ENCODE data around the gene OR5A2. TPM values are rescaled to one million over a fixed set of nuclear protein-coding genes. Genes with fewer than 3 reads are reported as not detected.

Gene OR5A2
- total RNA-seq, 3 donors from 2014 or later, result not detected

DNA sequence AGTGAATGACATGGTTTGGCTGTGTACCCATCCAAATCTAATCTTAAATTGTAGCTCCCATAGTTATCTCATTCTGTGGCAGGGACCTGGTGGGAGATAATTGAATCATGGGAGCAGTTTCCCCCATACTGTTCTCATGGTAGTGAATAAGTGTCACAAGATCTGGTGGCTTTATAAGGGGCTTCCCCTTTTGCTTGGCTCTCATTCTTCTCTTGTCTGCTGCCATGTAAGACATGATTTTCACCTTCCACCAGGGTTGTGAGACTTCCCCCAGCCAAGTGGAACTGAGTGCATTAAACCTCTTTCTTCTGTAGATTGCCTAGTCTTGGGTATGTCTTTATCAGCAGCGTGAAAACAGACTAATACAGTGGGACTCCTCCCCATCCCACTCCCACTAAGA is 11.1 kb downstream of the OR5A2 start:
- H3K9me3 ChIP-seq, result peaks cover 0 to 4% of the 10 kb centered on the region in 2 donors
- H3K27me3 ChIP-seq, result no peaks in the 10 kb centered on the region
- no peaks in the 10 kb centered on the region for H3K36me3 ChIP-seq
- H3K4me3 ChIP-seq, result no peak overlapping the region
- TF ChIP-seq POLR2A (IDR thresholded peaks at IDR 0.05), result no peak
- no peak for TF ChIP-seq POLR2AphosphoS5 (IDR thresholded peaks at IDR 0.05)
- no peak for TF ChIP-seq CTCF (IDR thresholded peaks at IDR 0.05)
- no peak overlapping the region for H3K27ac ChIP-seq
- intact Hi-C loops (cut with DNase I; ENCODE audit: low total_unique reads), result no loop called here
- H3K4me1 ChIP-seq, result no peaks in the 10 kb centered on the region
- no peak for DNase-seq (ENCODE audit: low spot score in 2 of 2)

DNA sequence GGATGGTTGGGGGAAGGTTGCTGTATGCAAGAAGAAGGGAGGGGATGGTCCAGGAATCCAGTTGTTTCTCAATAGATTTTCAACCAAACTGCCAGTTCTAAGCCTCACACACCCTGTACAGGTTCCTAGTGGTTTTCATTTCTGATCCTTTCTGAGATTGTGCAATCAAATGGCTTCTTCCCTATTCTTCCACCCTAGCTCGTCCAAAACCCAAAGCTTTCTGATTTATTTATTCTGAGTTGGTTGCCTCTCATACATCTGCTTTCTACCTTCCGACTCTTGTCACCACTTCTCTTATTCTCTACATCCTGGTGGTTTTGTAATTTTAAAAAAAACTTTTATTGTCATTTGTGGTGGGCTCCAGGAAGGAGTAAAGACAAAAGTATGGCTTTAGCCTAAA is 12.6 kb downstream of the OR5A2 start:
- Histone ChIP-seq H3K36me3 (no peaks in the 10 kb centered on the region), H3K4me1 (no peaks in the 10 kb centered on the region), H3K27ac (no peak overlapping the region), H3K27me3 (no peaks in the 10 kb centered on the region), H3K9me3 (peaks cover 0 to 11% of the 10 kb centered on the region in 2 donors), H3K4me3 (no peak overlapping the region)
- DNase-seq (ENCODE audit: low spot score in 2 of 2), result no peak
- intact Hi-C loops (cut with DNase I; ENCODE audit: low total_unique reads), result no loop called here
- no peak for TF ChIP-seq POLR2A (IDR thresholded peaks at IDR 0.05)
- TF ChIP-seq POLR2AphosphoS5 (IDR thresholded peaks at IDR 0.05), result no peak

DNA sequence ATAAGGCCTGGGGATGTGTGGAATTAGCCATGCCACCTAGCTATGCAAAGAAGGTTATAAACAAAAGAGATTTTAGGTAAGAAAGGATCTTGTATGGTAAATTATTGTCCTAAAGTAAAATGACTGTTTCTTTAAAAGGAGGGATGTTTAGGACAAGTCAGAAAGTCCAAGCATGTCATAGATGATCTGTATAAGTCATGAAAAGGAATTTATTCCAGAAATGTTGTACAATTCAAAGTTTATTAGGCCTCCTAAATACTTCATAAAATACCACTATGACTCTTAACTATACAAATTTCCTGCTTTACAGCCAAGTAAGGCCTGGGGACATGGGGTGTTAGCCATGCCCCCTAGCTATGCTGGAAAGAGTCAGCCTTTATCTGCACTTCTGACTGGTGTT is 22.7 kb downstream of the OR5A2 start:
- Histone ChIP-seq H3K36me3 (no peaks in the 10 kb centered on the region), H3K4me3 (no peak overlapping the region), H3K27me3 (no peaks in the 10 kb centered on the region), H3K27ac (no peak overlapping the region), H3K9me3 (peaks cover 0 to 17% of the 10 kb centered on the region in 2 donors), H3K4me1 (no peaks in the 10 kb centered on the region)
- intact Hi-C loops (cut with DNase I; ENCODE audit: low total_unique reads), result no loop called here
- TF ChIP-seq POLR2AphosphoS5 (IDR thresholded peaks at IDR 0.05) (no peak), POLR2A (IDR thresholded peaks at IDR 0.05) (no peak), CTCF (IDR thresholded peaks at IDR 0.05) (no peak)
- no peak for DNase-seq (ENCODE audit: low spot score in 2 of 2)

DNA sequence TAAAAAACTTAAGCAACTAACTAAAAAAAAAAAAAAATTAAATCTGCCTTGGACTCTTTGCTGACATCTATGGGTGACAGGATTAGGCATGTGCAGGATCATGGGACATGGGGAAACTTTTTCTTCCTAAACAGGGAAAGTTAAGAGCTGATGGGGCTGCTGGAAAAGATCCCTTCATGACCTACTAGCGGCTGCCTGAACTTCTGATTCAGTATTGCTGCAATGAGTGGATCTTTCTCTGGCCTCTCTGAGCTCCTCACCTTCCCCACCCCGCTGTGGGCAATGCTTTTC is 25.0 kb downstream of the OR5A2 start:
- no peaks in the 10 kb centered on the region for H3K27me3 ChIP-seq
- H3K36me3 ChIP-seq, result no peaks in the 10 kb centered on the region
- peaks cover 0 to 17% of the 10 kb centered on the region in 2 donors for H3K9me3 ChIP-seq
- no peak overlapping the region for H3K27ac ChIP-seq
- no peak for TF ChIP-seq POLR2A (IDR thresholded peaks at IDR 0.05)
- TF ChIP-seq CTCF (IDR thresholded peaks at IDR 0.05), result no peak
- no peak for TF ChIP-seq POLR2AphosphoS5 (IDR thresholded peaks at IDR 0.05)
- no peak for DNase-seq (ENCODE audit: low spot score in 2 of 2)
- intact Hi-C loops (cut with DNase I; ENCODE audit: low total_unique reads), result no loop called here
- no peaks in the 10 kb centered on the region for H3K4me1 ChIP-seq
- H3K4me3 ChIP-seq, result no peak overlapping the region

DNA sequence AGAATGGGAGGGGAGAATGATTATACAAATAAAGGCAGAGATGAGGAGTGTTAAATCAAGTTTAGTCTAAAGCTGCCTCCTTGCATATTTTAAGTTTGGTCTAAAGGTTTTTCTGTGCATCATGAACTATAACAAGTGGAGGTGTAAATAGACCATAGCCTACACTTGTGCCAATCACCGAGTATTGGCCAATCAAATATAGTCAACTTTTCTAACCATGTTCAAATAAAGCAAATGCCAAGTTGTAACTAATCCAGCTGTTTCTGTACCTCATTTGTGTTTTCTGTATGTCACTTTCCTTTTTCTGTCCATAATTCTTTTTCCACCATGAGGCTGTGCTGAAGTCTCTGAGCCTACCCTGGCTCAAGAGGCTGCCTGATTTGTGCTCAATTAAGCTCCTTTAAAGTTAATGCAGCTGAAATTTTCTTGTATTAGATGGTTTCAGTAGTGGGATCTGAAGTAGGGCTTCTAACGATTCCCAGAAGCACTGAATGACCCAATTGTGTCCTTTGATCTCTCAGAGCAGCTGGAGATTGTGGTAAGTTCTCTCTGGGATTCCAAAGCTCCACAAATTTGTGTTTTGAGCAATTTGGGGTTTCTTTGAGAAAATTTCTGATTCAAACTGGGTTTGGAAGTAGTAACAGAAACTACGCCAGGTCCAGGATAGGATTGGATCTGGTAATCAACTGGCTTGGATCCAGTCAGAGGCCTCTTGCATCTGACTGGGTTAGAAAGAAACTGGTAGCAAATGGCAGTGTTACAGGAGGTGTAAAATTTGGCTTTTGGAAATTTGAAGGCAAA is 25.6 kb downstream of the OR5A2 start:
- H3K9me3 ChIP-seq, result peaks cover 0 to 17% of the 10 kb centered on the region in 2 donors
- intact Hi-C loops (cut with DNase I; ENCODE audit: low total_unique reads), result no loop called here

More for the DNA sequence above, 25.6 kb downstream of the OR5A2 start:
- no peaks in the 10 kb centered on the region for H3K4me1 ChIP-seq
- TF ChIP-seq POLR2AphosphoS5 (IDR thresholded peaks at IDR 0.05) (no peak), POLR2A (IDR thresholded peaks at IDR 0.05) (no peak), CTCF (IDR thresholded peaks at IDR 0.05) (no peak)
- H3K4me3 ChIP-seq, result no peak overlapping the region
- DNase-seq (ENCODE audit: low spot score in 2 of 2), result no peak
- no peaks in the 10 kb centered on the region for H3K36me3 ChIP-seq
- H3K27ac ChIP-seq, result no peak overlapping the region
- H3K27me3 ChIP-seq, result no peaks in the 10 kb centered on the region
